T1000 (cell line): ENCODE data around the gene TLDC2.

ENCODE experiments used
- DNase-seq: peaks from one replicate; lab custom pipeline; 2025; ENCODE audit warnings: mixed read lengths; lab: John Stamatoyannopoulos, UW

The TLDC2 gene

GRCh38 chr20:36849333-36850065 lies 26.4 kb upstream of the TLDC2 start:
- DNase-seq = no peak

DNA sequence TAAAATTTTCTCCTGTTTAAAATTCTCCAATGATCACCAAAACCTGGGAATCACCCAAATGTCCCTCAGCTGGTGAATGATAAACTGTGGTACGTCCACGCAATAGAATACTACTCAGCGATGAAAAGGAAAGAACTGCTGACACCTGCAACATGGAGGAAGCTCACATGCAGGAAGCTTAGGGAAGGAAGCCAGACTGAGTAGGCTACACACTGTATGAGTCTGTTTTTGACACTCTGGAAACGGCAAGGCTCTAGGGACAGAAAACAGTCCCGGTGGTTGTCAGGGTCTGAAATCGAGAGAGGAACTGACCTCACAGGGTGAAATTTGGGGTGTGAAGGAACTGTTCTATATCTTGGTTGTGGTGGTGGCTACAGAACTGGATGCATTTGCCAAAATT lies 25.2 kb upstream of the TLDC2 start:
- DNase-seq = no peak

DNA sequence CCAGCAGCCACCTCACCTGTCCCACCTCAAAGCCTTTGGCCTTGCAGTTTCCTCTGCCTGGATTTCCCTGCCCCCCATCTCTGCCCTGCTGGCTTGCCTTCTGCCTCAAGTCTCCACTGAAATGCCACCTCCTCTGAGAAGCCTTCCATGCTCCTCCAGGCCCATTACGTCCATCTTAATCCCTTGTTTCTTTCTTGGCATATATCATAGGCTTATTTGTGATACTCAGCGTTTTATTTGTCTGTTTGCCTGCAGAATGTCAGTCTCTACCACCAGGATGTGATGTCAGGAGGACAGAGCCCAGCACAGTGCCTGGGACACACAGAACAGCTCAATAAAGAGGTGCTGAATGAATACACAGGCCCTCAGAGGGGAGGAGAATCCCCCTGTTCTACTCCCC lies 24.4 kb upstream of the TLDC2 start:
- DNase-seq = no peak

- no peak for DNase-seq
Measured at GRCh38 chr20:36852187-36852586, 23.8 kb upstream of the TLDC2 start.

- no peak for DNase-seq
Measured at GRCh38 chr20:36854348-36855240, 21.3 kb upstream of the TLDC2 start.

- DNase-seq = no peak
Measured at GRCh38 chr20:36855241-36855657, 20.7 kb upstream of the TLDC2 start.

DNA sequence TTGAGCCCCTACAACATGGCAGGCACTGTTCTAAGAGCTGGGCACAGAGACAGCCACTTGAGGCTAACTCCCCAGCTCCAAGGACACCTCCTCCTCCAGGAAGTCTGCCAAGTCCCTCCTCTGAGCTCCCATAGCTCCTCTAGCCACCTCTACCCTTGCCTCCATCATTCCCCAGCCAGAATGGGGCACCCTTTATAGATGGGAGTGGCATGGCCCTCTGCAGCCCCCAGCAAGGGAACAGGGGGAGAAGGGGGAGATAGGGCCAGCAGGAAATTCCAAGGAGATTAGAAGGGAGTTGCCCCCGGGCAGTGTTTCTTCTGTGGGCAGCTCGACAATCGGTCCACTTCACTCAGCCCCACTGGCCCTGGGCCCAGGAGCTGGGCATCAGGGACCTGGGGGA lies 19.7 kb upstream of the TLDC2 start:
- DNase-seq = peak; percentile 73

DNA sequence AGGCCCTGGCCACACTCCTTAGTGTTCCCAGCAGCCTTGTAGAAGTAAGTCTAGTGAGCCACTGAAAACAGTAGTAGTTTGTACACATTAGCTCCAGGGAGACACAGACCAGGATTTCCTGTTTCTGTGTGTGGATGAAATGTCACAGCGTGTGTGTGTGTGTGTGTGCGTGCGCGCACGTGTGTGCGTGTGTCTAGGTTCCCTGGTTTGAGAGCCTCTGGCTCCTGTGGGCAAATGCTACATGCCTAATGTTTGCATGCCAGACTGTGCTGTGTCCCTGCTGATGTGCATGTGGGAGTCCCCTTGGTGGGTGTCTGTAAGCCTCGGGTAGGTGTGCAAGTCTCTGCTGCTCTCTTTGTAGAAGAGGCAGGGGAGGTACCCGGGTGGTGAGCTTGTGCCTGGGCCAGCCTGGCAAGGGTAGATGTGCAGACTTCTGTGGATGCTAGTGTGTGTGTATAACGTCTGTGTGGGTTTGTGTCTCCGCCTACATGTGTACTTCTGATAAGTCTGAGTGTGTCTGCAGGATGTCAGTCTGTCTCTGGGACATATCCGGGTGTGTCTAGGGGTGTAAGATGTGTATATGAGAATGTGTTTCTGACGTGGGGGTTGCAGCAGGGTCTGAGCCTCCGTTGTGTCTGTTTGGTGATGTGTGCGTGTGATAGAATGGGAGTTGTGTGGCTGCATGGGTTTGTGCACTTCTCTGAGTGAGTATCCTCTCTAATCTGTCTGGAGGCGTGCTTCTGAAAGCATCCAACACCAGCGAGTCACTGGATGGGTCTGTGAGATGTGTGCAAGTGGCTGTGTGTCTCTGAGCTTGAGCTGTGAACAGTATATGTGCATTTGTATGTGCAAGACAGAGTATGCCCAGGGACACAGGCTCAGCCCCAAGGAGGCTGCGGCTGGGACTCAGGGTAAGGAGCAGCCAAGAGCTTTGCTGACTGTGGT lies 19.0 kb upstream of the TLDC2 start:
- DNase-seq = no peak

- DNase-seq = no peak
Measured at GRCh38 chr20:36859282-36859555, 16.7 kb upstream of the TLDC2 start.

DNA sequence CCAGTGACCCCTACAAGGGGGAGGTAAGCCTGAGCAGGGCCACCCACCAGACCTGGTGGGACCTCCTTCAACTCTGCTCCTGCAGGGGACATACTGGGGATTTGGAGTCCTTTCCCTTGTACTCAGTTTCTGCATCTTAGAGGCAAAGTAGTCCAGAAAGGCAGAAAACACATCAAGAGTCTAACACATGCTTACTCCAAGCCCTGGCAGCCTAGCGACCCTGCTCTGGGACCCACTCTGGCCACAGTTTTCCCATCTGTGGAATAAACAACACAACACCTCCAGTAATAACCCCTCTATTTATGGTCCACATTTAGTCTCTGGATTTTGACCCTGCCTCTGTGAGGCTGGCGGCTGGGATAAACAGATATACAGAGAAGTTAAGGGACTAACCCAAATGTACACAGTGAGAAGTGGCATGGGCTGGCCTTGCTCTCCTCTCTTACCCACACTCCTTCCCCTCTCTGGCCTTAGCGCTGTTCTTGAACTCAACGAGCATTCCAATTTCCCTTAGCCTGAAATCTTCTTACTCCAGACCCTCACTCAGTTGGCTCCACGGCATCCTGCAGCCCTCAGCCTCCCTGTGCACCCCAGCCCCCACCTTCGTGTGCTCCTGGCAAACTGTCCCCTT lies 16.1 kb upstream of the TLDC2 start:
- DNase-seq = no peak

GRCh38 chr20:36860339-36860738 lies 15.6 kb upstream of the TLDC2 start:
- no peak for DNase-seq

DNA sequence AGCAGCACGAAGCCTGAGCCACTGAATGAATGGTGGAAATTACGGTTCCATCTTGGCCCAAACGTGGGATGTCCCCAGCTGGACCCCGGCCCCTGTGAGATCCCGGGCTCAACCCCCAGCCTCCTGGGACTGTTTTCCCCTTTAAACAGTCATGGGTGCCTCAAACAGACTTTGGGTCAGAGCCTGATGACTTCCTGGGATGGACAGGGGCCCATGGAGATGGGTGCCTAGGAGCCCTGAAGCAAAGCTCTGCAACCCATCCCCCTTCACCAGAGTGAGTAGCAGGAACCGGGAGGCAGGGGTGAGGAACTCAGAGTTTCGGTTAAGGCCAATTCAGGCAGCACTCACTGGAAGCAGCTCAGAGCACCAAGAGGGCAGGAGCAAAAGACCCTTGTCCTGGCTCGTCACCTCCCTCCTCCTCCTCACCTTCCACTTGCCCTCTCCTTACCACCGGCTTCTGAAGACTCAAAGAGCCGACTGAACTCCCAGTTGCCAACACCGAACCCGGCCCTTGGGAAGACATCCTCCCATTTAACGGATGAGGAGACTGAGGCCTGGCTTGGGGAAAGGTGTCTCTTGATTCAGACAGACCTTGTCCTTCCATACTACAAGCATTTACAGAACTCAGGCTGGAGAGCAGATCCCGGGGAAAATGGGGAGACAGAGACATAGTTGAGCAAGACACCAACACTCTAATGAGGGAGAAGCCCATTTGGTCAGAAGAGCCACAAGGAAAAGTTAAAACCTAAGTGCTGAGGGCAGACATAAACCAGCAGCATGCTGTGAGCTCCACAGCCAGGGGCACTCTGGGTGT lies 14.9 kb upstream of the TLDC2 start:
- no peak for DNase-seq

DNA sequence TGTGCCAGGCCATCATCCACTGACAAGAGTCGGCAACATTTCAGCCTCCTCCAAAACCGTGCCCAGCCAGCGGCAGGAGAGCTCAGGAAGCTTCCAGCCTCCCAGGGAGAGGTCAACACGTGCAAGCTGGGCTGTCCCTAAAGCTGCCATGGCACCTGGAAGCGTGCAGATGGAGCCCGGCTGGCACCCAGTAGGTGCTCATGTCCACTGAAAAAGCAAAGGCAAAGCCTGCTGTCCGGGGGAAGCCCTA lies 14.4 kb upstream of the TLDC2 start:
- DNase-seq = no peak

- DNase-seq = peak; percentile 81
Measured at GRCh38 chr20:36861875-36862801, 13.8 kb upstream of the TLDC2 start.

DNA sequence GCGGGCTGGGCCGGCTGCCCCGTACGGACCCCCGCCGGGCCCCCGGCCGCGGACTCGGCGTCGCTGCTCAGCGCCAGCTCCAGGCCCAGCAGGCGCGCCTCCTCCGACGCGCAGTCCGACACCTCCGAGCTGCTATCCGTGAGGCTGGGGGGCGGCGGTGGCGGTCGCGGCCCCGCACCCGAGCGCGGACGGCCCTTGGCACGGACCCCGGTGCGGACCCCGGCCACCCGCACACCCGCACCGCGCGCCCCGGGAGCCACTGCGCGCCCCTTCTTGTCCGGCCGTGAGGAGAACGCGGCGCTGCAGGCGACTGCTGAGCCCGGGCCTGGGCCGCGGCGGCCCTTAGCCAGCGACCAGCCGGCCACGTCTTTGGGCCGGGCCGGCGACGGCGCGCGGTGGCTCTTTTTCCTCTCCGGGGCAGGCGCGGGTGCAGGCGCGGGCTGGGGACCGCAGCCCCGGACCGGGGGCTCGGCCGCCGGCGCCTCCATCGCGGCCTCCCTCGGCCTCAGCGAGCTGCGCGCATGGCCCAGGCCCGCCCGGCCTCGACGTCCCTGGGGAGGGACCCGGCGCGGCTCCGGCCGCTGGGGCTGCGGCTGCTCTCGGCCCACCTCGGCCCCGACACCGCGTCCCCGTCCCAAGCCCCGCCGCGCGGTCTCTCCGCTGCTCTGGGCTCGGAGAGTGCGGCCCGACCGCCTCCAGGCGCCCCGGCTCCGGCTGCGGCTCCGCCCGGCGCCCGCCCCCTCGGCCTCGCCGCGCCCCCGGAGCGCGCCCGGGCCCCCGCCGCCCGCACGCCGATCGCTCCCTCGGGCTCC lies 12.9 kb upstream of the TLDC2 start:
- DNase-seq = peak; percentile 56

DNA sequence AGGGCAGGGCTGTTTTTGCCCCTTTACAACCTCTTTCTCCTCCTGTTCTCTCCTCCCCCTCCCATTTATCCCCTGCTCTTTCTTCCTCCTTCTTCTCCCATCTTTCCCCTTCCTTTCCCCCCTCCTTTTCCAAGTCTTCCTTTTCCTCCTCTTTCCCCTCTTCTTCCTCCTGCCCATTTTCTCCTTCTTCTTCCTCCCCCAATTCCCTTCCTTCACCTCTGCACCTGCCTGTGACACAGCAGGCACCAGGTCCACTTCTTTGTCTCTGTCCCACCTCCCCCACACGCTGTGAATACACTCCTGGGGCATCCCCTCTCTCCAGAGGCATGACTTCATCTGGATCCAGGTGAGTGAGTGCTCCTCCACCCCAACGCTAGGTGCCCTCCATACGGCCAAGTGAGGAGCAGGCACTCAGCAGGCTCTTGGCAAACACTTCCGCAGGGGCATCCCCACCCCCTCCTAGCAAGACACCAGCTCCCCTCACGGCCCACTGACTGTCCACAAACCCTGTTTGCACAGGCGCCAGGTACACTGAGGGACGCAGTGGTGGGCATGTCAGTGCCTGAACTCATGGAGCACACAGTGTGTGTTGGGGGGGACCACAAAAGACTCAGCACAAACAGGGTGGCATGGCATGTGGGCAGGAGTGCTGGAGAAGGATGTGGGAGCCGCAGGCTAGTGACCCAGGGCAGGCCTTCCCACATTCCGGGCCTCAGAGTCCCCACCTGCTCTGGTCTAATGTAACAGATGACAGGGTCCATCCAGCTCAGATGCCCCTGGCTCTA lies 10.7 kb upstream of the TLDC2 start:
- no peak for DNase-seq

DNA sequence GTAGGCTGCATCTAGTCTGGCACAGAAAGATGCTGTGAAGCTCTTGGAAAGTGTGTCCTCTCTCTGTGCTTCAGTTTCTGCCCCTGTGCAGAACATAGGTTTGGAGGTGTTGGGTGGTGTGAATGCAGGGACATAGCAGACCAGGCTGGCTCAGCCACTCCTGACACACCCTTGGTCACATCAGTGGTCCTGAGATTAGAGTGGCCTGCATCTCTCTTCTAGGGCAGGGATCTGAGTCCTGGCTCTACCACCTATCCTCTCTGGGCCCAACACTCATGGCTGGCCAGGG lies 10.1 kb upstream of the TLDC2 start:
- no peak for DNase-seq

DNA sequence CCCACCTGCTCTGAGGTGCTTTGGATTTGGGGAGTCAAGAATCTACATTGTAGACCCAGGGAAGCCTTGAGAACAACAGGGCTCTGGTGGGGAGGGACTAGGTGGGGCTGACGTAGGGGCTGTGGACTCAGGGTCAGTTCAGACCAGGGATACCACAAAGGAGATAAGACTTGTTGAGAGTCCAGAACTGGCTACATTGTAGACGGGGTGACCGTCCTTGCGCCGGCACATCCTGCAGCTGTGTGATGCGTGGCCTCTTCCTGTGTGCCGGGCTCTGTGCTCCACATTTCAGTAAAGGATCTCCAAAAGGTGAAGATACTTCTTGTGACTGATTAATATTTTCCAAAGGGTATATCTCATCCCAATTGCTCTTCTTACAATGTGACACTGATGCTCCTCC lies 9.8 kb upstream of the TLDC2 start:
- DNase-seq = no peak
